H9 (cell line): ENCODE results near the gene MAP2K3. TPM values are rescaled to one million over a fixed set of nuclear protein-coding genes. Genes with fewer than 3 reads are reported as not detected.

ENCODE experiments used
- DNase-seq: peaks from one replicate; pipeline ENCODE4 v3.0.0-alpha.2; 2017
- H2AFZ ChIP-seq: one replicate; pipeline ENCODE4 v1.6.1; 2013; ENCODE audit warnings: mild to moderate bottlenecking, low read length, control low read depth, moderate library complexity
- H2AK5ac ChIP-seq: 2 replicates; pipeline ENCODE4 v1.6.1; 2013; ENCODE audit warnings: low read length, control low read depth, mixed read lengths; ENCODE audit not compliant: insufficient read length
- H2BK120ac ChIP-seq: one replicate; pipeline ENCODE4 v1.6.1; 2013; ENCODE audit warnings: low read depth, mild to moderate bottlenecking, low read length, control low read depth, inconsistent platforms; ENCODE audit not compliant: poor library complexity, severe bottlenecking
- H2BK12ac ChIP-seq: 2 replicates; pipeline ENCODE4 v1.6.1; 2013; ENCODE audit warnings: low read length, control low read depth, mixed read lengths, low read depth; ENCODE audit not compliant: insufficient read length
- H2BK15ac ChIP-seq: 2 replicates; pipeline ENCODE4 v1.6.1; 2013; ENCODE audit warnings: low read depth, low read length, control low read depth
- H2BK20ac ChIP-seq: one replicate; pipeline ENCODE4 v1.6.1; 2013; ENCODE audit warnings: low read depth, mild to moderate bottlenecking, low read length, control low read depth, inconsistent platforms; ENCODE audit not compliant: poor library complexity, severe bottlenecking
- H2BK5ac ChIP-seq: 2 replicates; pipeline ENCODE4 v1.6.1; 2013; ENCODE audit warnings: low read length, control low read depth, mixed read lengths; ENCODE audit not compliant: insufficient read length
- H3K14ac ChIP-seq: 2 replicates; pipeline ENCODE4 v1.6.1; 2013; ENCODE audit warnings: low read length, control low read depth; ENCODE audit not compliant: insufficient read depth
- H3K18ac ChIP-seq: 2 replicates; pipeline ENCODE4 v1.6.1; 2013; ENCODE audit warnings: low read depth, mild to moderate bottlenecking, mixed read lengths, low read length, control low read depth; ENCODE audit not compliant: insufficient read length
- H3K23ac ChIP-seq: 2 replicates; pipeline ENCODE4 v1.6.1; 2013; ENCODE audit warnings: low read length, control low read depth, mixed read lengths, low read depth; ENCODE audit not compliant: insufficient read length
- H3K23me2 ChIP-seq: 2 replicates; pipeline ENCODE4 v1.6.1; 2013; ENCODE audit warnings: low read depth, mild to moderate bottlenecking, mixed read lengths, low read length, control low read depth; ENCODE audit not compliant: insufficient read length, poor library complexity, severe bottlenecking
- H3K27ac ChIP-seq: 2 replicates; pipeline ENCODE4 v1.5.1; 2013; ENCODE audit warnings: low read length, control low read depth, mixed read lengths, low read depth; ENCODE audit not compliant: insufficient read length
- H3K27me3 ChIP-seq: 2 replicates; pipeline ENCODE4 v1.6.1; 2013; ENCODE audit warnings: low read length, control low read depth, inconsistent platforms; ENCODE audit not compliant: insufficient read depth
- H3K4ac ChIP-seq: 2 replicates; pipeline ENCODE4 v1.6.1; 2013; ENCODE audit warnings: low read depth, mild to moderate bottlenecking, control low read depth, inconsistent platforms, low read length, moderate library complexity
- H3K4me1 ChIP-seq: 2 replicates; pipeline ENCODE4 v1.6.1; 2013; ENCODE audit warnings: low read length, control low read depth, inconsistent platforms; ENCODE audit not compliant: insufficient read depth
- H3K4me2 ChIP-seq: 2 replicates; pipeline ENCODE4 v1.6.1; 2013; ENCODE audit warnings: low read length, control low read depth, mixed read lengths; ENCODE audit not compliant: insufficient read length, insufficient read depth
- H3K56ac ChIP-seq: 2 replicates; pipeline ENCODE4 v1.6.1; 2013; ENCODE audit warnings: low read depth, mild to moderate bottlenecking, mixed read lengths, low read length, control low read depth; ENCODE audit not compliant: insufficient read length
- H3K79me1 ChIP-seq: 2 replicates; pipeline ENCODE4 v1.6.1; 2013; ENCODE audit warnings: low read depth, mild to moderate bottlenecking, moderate library complexity, low read length, control low read depth, inconsistent platforms; ENCODE audit not compliant: insufficient read depth, poor library complexity, severe bottlenecking
- H3K79me2 ChIP-seq: 2 replicates; pipeline ENCODE4 v1.6.1; 2013; ENCODE audit warnings: low read length, control low read depth, inconsistent platforms; ENCODE audit not compliant: insufficient read depth
- H3K9ac ChIP-seq: 2 replicates; pipeline ENCODE4 v1.6.1; 2013; ENCODE audit warnings: low read length, control low read depth, mixed read lengths; ENCODE audit not compliant: insufficient read length; ENCODE audit errors: extremely low read depth
- H3K9me3 ChIP-seq: one replicate; pipeline ENCODE4 v1.6.1; 2013; ENCODE audit warnings: low read depth, low read length, inconsistent platforms; ENCODE audit not compliant: control insufficient read depth
- H3T11ph ChIP-seq: one replicate; pipeline ENCODE4 v1.6.1; 2013; ENCODE audit warnings: mild to moderate bottlenecking, low read length, control low read depth, inconsistent platforms
- H4K20me1 ChIP-seq: one replicate; pipeline ENCODE4 v1.6.1; 2013; ENCODE audit not compliant: control insufficient read depth, insufficient read length, insufficient read depth
- H4K5ac ChIP-seq: 2 replicates; pipeline ENCODE4 v1.6.1; 2013; ENCODE audit warnings: low read depth, mild to moderate bottlenecking, mixed read lengths, low read length, control low read depth; ENCODE audit not compliant: insufficient read length
- H4K8ac ChIP-seq: replicated peaks from 2 replicates; pipeline ENCODE4 v1.6.1; 2013; ENCODE audit warnings: low read length, control low read depth, mixed read lengths, low read depth; ENCODE audit not compliant: insufficient read length
- H4K91ac ChIP-seq: 2 replicates; pipeline ENCODE4 v1.6.1; 2013; ENCODE audit warnings: low read depth, mild to moderate bottlenecking, moderate library complexity, mixed read lengths, low read length, control low read depth; ENCODE audit not compliant: insufficient read length
- H3K27ac Mint-ChIP-seq, 3 experiments: 2 replicates in 2 of 3; 3 replicates in 1 of 3; pipeline ENCODE4 v1.8.0; 2020 to 2021; ENCODE audit warnings: mixed read lengths in 3 of 3, mild to moderate bottlenecking in 1 of 3, moderate library complexity in 1 of 3
- H3K27me3 Mint-ChIP-seq: 2 replicates; pipeline ENCODE4 v1.8.0; 2021; ENCODE audit warnings: low read depth, mild to moderate bottlenecking, moderate library complexity, mixed read lengths
- H3K36me3 Mint-ChIP-seq, 3 experiments: 2 replicates in 2 of 3; 3 replicates in 1 of 3; pipeline ENCODE4 v1.8.0; 2020 to 2021; ENCODE audit warnings: low read depth in 3 of 3, mixed read lengths in 3 of 3; ENCODE audit not compliant: insufficient read depth in 1 of 3
- H3K4me1 Mint-ChIP-seq, 2 experiments: 2 replicates each; pipeline ENCODE4 v1.8.0; 2020; ENCODE audit warnings: mixed read lengths in 2 of 2
- H3K4me3 Mint-ChIP-seq, 2 experiments: 2 replicates in 1 of 2; 3 replicates in 1 of 2; pipeline ENCODE4 v1.8.0; 2020 to 2021; ENCODE audit warnings: mild to moderate bottlenecking in 2 of 2, mixed read lengths in 2 of 2, moderate library complexity in 1 of 2
- H3K9me3 Mint-ChIP-seq, 2 experiments: 2 replicates in 1 of 2; 3 replicates in 1 of 2; pipeline ENCODE4 v1.8.0; 2020; ENCODE audit warnings: mild to moderate bottlenecking in 2 of 2, mixed read lengths in 2 of 2, moderate library complexity in 1 of 2
- CTCF ChIP-seq: fragments of 200-600 bp; sonication (generic); conservative IDR thresholded peaks from 3 replicates; pipeline ENCODE4 v1.8.0; 2021; ENCODE audit warnings: antibody characterized with exemption, mild to moderate bottlenecking
- WGBS: extraction: QIAGEN DNeasy Blood & Tissue Kit; methylation state at CpG from one replicate; pipeline ENCODE4 v1.1.7; 2013; ENCODE audit warnings: missing lambda C conversion rate, low lambda C conversion rate, mixed read lengths; ENCODE audit not compliant: insufficient read length; ENCODE audit errors: extremely low coverage; 5-methylcytosine and 5-hydroxymethylcytosine counted together
- total RNA-seq: library from RNA; stranded (reverse); gene quantifications from 2 replicates; pipeline ENCODE4 v1.2.1, GENCODE V29; 2021

MAP2K3 gene
- total RNA-seq, 1 experiment from 2014 or later = 26.1 TPM

- Histone ChIP-seq H3T11ph (no peak overlapping the region), H3K9me3 (no peaks in the 10 kb centered on the region), H2BK120ac (no peak overlapping the region), H3K56ac (no peak overlapping the region), H2AK5ac (no peak overlapping the region), H2BK12ac (no peak overlapping the region), H4K5ac (no peak overlapping the region), H2AFZ (no peak overlapping the region), H3K4me1 (0 out of 2 replicates have a peak, but pooled peaks cover 1% of the 10 kb centered on the region), H3K79me2 (no peaks in the 10 kb centered on the region; the same call in 1 of the 2 replicates), H2BK15ac (no peak overlapping the region), H3K27ac (no peak overlapping the region), H4K91ac (no peak overlapping the region), H4K8ac (no peak overlapping the region), H3K23me2 (peaks cover 15% of the 10 kb centered on the region), H2BK5ac (no peak overlapping the region), H3K23ac (no peak overlapping the region), H3K14ac (no peak overlapping the region), H3K9ac (no peak overlapping the region), H4K20me1 (no peaks in the 10 kb centered on the region), H3K27me3 (peaks cover 7% of the 10 kb centered on the region; the same call in 1 of the 2 replicates), H3K4me2 (no peak overlapping the region), H3K18ac (no peak overlapping the region), H2BK20ac (no peak overlapping the region), H3K4ac (no peak overlapping the region), H3K79me1 (no peaks in the 10 kb centered on the region)
- Mint-ChIP-seq H3K4me3 (no peak overlapping the region), H3K36me3 (peaks cover 0 to 4% (median 0%) of the 10 kb centered on the region in 3 experiments; a peak in 3 of 7 replicates), H3K27me3 (peaks cover 57% of the 10 kb centered on the region), H3K9me3 (no peaks in the 10 kb centered on the region; a peak in 2 of 5 replicates), H3K27ac (no peak overlapping the region), H3K4me1 (peaks cover 22 to 23% of the 10 kb centered on the region in 2 experiments)
- no peak for TF ChIP-seq CTCF
- no peak for DNase-seq
- WGBS = no CpG with 5 or more reads among the region's 5 CpGs
These were observed 2.3 kb upstream of the MAP2K3 start for GRCh38 chr17:21282231-21282630.
